Uterus (tissue), 4 donors: ENCODE results near the gene SLC13A3. TPM values are rescaled to one million over a fixed set of nuclear protein-coding genes. Genes with fewer than 3 reads are reported as not detected.

Experiments used
- DNase-seq, 2 donors: peaks; one replicate each; pipeline ENCODE4 v3.0.0-alpha.2; 2019 to 2020
- H3K27ac ChIP-seq, 2 donors: fragments of 200-600 bp; sonication (generic); 1 replicate in 1 of 2; 2 replicates in 1 of 2; pipeline ENCODE4 v1.5.1; 2016 to 2018
- H3K27me3 ChIP-seq, 2 donors: fragments of 200-600 bp; sonication (generic); one replicate each; pipeline ENCODE4 v1.5.1; 2018 to 2019; ENCODE audit warnings: control low read depth in 1 of 2
- H3K36me3 ChIP-seq, 2 donors: fragments of 200-600 bp; sonication (generic); one replicate each; pipeline ENCODE4 v1.5.1; 2019; ENCODE audit warnings: control low read depth in 1 of 2
- H3K4me1 ChIP-seq, 2 donors: fragments of 200-600 bp; sonication (generic); one replicate each; pipeline ENCODE4 v1.5.1; 2018 to 2019; ENCODE audit warnings: control low read depth in 1 of 2
- H3K4me3 ChIP-seq, 2 donors: fragments of 200-600 bp; sonication (generic); 1 replicate in 1 of 2; 2 replicates in 1 of 2; pipeline ENCODE4 v1.5.1; 2018 to 2019; ENCODE audit warnings: mild to moderate bottlenecking in 1 of 2
- H3K9me3 ChIP-seq, 2 donors: fragments of 200-600 bp; sonication (generic); one replicate each; pipeline ENCODE4 v1.5.1; 2019; ENCODE audit warnings: control low read depth in 1 of 2
- CTCF ChIP-seq, 4 experiments: fragments of 200-600 bp in 2 of 4; fragments of 450-650 bp in 2 of 4; sonication (generic) in 2 of 4; IDR thresholded peaks; one replicate each; pipeline ENCODE4 v1.5.1; 2016 to 2019; ENCODE audit warnings: antibody characterized with exemption in 4 of 4, mild to moderate bottlenecking in 2 of 4, moderate library complexity in 1 of 4
- POLR2A ChIP-seq, 2 donors: fragments of 450-650 bp; IDR thresholded peaks; one replicate each; pipeline ENCODE4 v1.6.1; 2016; ENCODE audit warnings: antibody characterized with exemption in 2 of 2, mild to moderate bottlenecking in 1 of 2, moderate library complexity in 1 of 2
- intact Hi-C: fragments of 100-400 bp; cut with DNase I; formaldehyde crosslinking; loops from one replicate; pipeline ENCODE4 v1.15.1; 2023; ENCODE audit warnings: low total_unique reads
- total RNA-seq, 4 donors: library from RNA; depleted of rRNA in 3 of 4; stranded (reverse); fragments of >200 nt in 3 of 4; gene quantifications; one replicate each; pipeline versions ENCODE4 v1.1.0 to v1.2.4, GENCODE V29; 2014 to 2023
- donor health status: DM: yes; HTN: yes; CAD: no.

Gene SLC13A3
- total RNA-seq, 4 donors from 2014 or later = under 0.01 to 4.2 (median 4.2) TPM; not detected in 1

- no peak for TF ChIP-seq POLR2A (IDR thresholded peaks at IDR 0.05)
- no peak for TF ChIP-seq CTCF (IDR thresholded peaks at IDR 0.05)
- Histone ChIP-seq H3K4me3 (peak overlapping the region; percentile 43 to 89), H3K9me3 (no peaks in the 10 kb centered on the region), H3K4me1 (peaks cover 0 to 4% of the 10 kb centered on the region in 2 donors), H3K27ac (peak overlapping the region; percentile 96 to 98), H3K27me3 (no peaks in the 10 kb centered on the region), H3K36me3 (no peaks in the 10 kb centered on the region)
- intact Hi-C loops = no loop called here
- DNase-seq = no peak
These were observed 38.5 kb upstream of the SLC13A3 start for GRCh38 chr20:46689754-46690085.

- Histone ChIP-seq H3K4me1 (peaks cover 0 to 4% of the 10 kb centered on the region in 2 donors), H3K36me3 (no peaks in the 10 kb centered on the region), H3K9me3 (no peaks in the 10 kb centered on the region), H3K27ac (peak within 1 kb of the TSS; percentile 96 to 98), H3K4me3 (peak within 1 kb of the TSS; percentile 43 to 89), H3K27me3 (no peaks in the 10 kb centered on the region)
- DNase-seq = peak; percentile 100
- TF ChIP-seq CTCF (IDR thresholded peaks at IDR 0.05) (peak; percentile 11 to 70 (median 29)), POLR2A (IDR thresholded peaks at IDR 0.05) (peak; percentile 78 to 92)
- intact Hi-C loops = no loop called here
These were observed 38.0 kb upstream of the SLC13A3 start, which contains the start of gene TP53RK for GRCh38 chr20:46689082-46689753. Gene TP53RK (minus strand): TSS chr20:46689444. CDS start chr20:46689414, 30 bp downstream.

- Histone ChIP-seq H3K4me3 (peak overlapping the region; percentile 43 to 89), H3K9me3 (no peaks in the 10 kb centered on the region), H3K27me3 (no peaks in the 10 kb centered on the region), H3K4me1 (peaks cover 0 to 4% of the 10 kb centered on the region in 2 donors), H3K27ac (peak overlapping the region; percentile 96 to 98), H3K36me3 (no peaks in the 10 kb centered on the region)
- TF ChIP-seq CTCF (IDR thresholded peaks at IDR 0.05) (no peak), POLR2A (IDR thresholded peaks at IDR 0.05) (no peak)
- DNase-seq = no peak
- intact Hi-C loops = no loop called here
These were observed 37.2 kb upstream of the SLC13A3 start for GRCh38 chr20:46688151-46689081.

- no peaks in the 10 kb centered on the region for H3K9me3 ChIP-seq
- H3K36me3 ChIP-seq = no peaks in the 10 kb centered on the region
- peak; percentile 51 to 56 for DNase-seq
- no peak for TF ChIP-seq POLR2A (IDR thresholded peaks at IDR 0.05)
- no peak for TF ChIP-seq CTCF (IDR thresholded peaks at IDR 0.05)
- intact Hi-C loops = no loop called here
- H3K27me3 ChIP-seq = no peaks in the 10 kb centered on the region
- H3K4me1 ChIP-seq = no peaks in the 10 kb centered on the region
- peak overlapping the region; percentile 61 to 65 for H3K27ac ChIP-seq
- peak overlapping the region; percentile 19 to 34 for H3K4me3 ChIP-seq
These were observed 32.9 kb upstream of the SLC13A3 start for GRCh38 chr20:46683939-46684750.
